ENCODE results near the gene PHAF1.
A peak's percentile ranks its signal among the peaks of the same experiment; 100 is the strongest.

PHAF1 gene

DNA sequence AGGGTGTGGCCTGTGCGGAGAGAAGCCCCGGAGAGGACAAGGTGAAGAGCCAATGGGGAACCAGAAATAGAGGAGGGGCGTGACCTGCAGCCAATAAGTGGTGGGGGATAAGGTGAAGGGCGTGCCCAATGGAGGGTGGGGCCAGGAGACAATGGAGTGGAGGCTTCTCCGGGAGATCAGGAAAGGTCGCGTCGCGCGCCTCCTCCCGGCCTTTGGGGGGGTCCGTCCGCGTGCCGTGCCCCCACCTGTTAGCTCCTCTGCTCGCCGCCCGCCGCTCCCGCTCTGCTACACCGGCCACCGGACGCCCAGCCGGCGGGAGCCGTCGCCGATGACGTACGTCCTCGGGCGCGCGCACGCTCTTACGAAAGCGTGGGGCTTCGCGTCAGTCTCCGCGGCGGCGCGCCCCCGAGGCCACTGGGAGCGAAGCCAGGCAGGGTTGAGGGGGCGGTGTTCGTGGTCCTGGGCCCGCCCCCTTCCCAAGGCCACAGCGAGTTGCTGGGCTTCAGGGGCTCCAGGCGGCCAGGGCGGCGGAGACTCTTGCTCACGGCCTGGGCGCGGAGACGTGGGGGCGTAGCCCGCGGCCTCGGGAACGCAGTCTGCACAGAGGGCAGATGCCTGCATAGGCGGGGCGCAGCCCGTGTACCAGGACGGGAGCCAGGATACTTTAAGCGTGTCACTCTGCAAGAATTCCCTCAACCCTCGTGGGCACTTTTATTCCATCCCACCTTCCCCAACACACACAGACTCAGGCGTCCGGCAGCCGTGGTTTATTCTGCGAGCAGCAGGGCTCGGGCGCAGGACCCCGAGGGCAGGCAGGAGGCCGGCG lies 74.1 kb downstream of the PHAF1 start, which contains the start of gene MATCAP1:
Gene MATCAP1 (minus strand): TSS at position 337 of the 826 bp plus-strand sequence. CDS start 3,353 bp downstream, outside the sequence.
- peak; percentile 96 for DNase-seq

GRCh38 chr16:67184453-67184994 lies 74.8 kb downstream of the PHAF1 start:
- DNase-seq = no peak

DNA sequence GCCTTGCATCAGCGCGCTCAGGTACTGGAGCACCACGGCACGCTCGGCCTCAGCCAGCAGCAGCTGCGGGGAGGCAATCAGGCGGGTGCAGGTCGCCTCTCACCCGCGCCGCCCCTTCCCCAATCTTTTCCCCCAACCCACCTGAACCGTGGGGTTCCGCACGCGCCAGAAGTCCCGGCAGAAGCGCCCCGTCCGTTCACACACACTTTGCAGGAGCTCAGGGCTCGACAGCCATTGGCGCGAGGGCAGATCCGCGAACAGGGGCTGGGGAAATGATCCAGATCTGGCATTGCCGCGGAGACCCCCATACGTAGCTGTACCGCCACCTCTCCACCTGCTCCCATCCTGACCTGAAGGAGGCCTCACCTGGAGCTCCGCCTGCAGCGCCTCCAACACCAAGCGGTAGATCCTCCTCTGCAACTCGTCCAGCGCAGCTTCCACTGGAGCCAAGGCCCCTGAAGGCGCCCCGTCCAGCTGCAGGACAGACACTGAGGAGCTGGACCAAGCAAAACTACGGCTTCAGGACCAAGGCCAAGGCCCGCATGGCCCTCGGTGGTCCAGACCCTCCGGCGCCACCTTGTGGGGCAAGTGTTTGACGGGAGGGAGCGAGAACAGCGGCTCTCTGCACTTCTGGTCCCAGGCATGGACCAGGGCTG lies 75.4 kb downstream of the PHAF1 start:
- peak; percentile 85 to 90 for DNase-seq

GRCh38 chr16:67185651-67186134 lies 76.0 kb downstream of the PHAF1 start:
- DNase-seq = no peak

DNA sequence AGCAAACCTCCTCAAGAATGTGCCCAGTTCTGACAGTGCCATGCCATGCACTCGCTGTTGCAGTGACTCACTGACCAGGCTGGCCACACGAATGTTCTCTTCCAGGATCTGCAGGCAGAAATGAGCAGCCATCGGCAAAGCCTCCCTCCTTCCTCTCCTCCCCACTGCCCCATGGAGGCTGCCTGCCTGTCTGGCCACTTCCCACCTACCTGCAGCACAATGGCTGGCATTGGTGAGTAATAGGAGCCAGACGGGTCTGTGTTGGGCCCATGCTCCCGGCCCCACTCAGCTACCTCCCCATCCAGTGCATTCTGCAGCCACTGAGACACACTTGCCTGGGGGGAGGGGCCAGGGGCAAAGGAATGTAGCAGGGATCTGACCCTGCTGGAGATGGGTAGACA lies 76.8 kb downstream of the PHAF1 start:
- no peak for DNase-seq

GRCh38 chr16:67187175-67187890 lies 77.6 kb downstream of the PHAF1 start:
- no peak for DNase-seq

GRCh38 chr16:67188323-67188722 lies 78.6 kb downstream of the PHAF1 start:
- DNase-seq = no peak

- DNase-seq = no peak
These were observed 79.1 kb downstream of the PHAF1 start for GRCh38 chr16:67188798-67189197.

DNA sequence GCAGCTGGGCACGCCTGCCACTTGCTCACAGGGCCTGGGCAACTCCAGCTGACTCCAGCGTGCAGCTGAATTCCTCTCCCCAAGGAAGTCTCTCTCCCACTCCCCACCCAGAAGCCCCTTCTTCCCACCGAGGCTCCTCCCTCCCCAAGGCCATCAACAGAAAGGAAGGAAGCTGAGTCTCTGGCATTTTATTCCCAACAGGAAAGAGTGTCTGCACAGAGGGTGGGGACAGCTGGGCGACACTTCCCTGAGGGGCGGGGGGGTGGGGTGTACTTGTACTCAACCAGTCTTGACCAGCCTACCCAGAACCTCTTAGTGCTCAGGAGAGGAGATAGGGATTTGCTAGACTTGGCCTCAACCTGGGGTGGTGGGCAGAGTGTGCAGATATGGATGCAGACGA lies 80.3 kb downstream of the PHAF1 start, which contains the start of gene EXOC3L1:
Gene EXOC3L1 (minus strand): TSS at position 96 of the 400 bp plus-strand sequence. CDS start 460 bp downstream, outside the sequence.
- no peak for DNase-seq

DNA sequence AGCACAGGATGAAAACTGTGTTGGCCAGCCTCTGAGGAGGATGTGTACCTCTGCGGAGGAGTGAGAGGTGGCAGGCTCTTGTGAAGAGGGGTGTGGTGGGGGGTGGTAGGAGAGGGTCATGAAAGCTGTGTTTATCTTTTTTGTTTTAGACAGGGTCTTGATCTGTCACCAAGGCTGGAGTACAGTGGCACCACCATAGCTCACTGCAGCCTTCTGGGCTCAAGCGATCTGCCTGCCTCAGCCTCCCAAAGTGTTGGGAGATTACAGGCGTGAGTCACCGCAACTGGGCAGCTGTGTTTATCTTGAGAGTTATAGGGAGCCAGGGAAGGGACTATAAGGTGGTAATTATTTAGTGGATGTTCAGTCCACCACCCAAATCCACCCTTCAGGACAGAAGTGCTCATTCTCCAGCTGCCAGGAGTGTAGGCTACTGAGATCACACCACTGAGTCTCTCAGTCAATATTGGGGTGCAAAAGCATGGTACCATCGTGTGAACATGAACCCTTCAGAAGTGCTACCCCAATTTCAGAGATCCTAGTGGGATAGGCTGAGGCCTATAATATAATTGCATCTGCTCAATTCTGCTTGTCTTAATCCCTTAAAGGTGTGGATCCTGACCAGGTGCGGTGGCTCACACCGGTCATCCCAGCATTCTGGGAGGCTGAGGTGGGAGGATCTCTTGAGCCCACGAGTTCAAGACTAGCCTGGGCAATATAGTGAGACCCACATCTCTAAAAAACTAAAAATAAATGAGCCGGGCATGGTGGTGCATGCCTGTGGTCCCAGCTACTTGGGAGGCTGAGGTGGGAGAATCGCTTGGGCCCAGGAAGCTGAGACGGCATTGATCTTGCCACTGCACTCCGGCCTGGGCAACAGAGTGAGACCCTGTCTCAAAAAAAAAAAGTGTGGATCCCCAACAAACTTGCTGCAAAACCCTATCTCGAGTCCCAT lies 81.0 kb downstream of the PHAF1 start:
- no peak for DNase-seq

DNA sequence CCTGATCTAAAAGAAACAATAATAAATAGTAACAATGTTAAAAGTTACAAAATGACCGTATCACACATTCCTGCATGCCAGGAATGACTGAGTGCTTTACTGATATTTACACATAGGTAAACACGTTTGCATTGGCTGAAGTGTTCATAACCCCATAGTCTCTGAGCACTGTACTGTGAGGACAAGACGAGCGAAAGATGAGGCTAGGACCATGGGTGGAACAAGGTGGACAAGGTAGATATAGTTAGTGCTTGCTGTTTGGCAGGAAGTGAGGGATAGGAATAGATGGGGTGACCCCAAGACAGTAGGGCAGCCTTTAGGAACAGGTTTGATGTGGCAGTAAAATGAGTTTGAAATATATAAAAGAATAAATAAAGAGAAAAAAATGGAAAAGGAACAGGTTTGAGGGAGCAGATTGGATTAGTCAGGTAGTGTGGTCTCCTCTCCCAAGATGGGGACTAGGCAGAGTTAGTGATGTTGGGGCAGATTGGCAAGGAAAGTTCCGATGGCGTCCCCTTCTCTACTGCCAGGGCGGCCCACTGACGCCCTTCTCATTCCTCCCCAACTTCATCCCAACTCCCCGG lies 81.8 kb downstream of the PHAF1 start:
- DNase-seq = no peak

DNA sequence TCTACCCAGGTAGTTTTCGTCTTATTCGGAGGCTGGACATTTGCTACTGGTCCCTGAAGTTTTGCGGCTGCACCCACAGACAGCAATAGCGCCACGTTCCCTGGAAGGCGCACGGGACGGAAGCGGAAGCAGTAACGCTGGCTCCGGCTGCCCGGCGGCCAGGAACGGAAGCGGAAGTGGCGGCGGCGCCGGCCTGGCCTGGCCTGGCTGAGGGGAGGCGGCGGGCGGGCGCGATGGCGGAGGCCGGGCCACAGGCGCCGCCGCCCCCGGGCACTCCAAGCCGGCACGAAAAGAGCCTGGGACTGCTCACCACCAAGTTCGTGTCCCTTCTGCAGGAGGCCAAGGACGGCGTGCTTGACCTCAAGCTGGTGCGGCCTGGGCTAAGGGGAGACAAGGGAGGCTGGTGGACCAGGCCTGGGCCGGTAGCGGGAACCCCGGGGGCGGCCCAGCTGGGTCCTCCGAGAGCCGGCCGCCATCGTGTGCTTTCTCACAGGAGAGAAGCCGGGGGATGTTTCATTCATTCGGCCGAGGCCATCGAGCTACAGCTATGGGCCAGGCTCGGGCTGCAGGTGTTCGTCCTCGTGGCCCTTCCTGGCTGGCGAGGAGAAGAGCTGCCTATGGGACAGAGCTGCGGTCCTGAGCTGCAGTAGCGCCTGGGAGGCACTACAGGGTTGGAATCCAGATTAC lies 82.4 kb downstream of the PHAF1 start, which contains the start of gene E2F4:
Gene E2F4 (plus strand): TSS at position 161 of the 687 bp plus-strand sequence. CDS start 73 bp downstream, at position 234.
- peak; percentile 93 to 96 for DNase-seq

DNA sequence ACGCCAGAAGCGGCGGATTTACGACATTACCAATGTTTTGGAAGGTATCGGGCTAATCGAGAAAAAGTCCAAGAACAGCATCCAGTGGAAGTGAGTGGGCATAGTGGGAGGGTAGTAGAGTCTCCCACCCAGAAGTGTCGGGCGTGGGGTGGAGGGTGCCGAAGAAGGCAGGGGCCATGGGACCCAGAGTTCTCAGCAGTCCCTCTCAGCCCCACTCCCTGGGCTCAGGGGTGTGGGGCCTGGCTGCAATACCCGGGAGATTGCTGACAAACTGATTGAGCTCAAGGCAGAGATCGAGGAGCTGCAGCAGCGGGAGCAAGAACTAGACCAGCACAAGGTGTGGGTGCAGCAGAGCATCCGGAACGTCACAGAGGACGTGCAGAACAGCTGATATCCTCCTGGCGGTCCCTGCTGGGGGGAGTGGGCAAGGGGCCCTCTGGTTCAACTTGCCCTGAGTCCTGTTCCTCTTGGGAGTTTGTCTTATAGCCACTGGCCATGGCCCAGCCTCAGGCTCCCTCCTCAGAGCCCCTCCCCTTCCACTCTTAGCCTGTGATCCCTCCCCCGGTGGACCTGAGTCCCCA lies 83.1 kb downstream of the PHAF1 start:
- DNase-seq = no peak

- no peak for DNase-seq
These were observed 83.8 kb downstream of the PHAF1 start for GRCh38 chr16:67193536-67193935.

GRCh38 chr16:67194260-67194659 lies 84.5 kb downstream of the PHAF1 start:
- no peak for DNase-seq

DNA sequence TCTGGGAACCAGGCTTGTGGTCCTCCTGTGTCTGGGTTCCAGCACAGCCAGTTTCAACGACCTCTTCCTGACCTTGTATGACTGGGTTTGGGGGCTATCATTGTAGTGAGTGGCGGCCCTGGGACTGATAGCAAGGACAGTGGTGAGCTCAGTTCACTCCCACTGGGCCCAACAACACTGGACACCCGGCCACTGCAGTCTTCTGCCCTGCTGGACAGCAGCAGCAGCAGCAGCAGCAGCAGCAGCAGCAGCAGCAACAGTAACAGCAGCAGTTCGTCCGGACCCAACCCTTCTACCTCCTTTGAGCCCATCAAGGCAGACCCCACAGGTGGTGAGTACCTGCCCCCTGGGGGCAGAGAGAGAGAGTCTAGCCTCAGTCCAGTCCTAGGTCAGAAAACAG lies 85.9 kb downstream of the PHAF1 start:
- DNase-seq = no peak

GRCh38 chr16:67196881-67197280 lies 87.1 kb downstream of the PHAF1 start:
- DNase-seq = no peak

DNA sequence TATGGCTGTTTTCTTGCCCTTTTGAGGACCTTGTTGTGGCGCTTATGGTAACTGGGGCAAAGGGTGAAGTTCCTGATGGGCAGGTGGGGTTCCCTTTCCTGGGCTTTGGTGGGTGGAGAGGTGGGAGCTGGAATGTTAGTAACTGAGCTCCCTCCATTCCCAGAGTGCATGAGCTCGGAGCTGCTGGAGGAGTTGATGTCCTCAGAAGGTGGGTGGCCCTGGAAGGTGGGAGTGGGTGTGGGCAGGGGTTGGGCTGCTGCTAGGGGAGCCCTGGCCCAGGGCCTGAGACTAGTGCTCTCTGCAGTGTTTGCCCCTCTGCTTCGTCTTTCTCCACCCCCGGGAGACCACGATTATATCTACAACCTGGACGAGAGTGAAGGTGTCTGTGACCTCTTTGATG lies 88.0 kb downstream of the PHAF1 start:
- no peak for DNase-seq
